Retinal pigment epithelial cell (primary cell): ENCODE data around the gene PSD4.

ENCODE experiments used
- DNase-seq: peaks from one replicate; pipeline ENCODE4 v3.0.0-alpha.2; 2010; ENCODE audit warnings: low read depth
- H3K4me3 ChIP-seq: 2 replicates; pipeline ENCODE4 v1.5.1; 2011; ENCODE audit warnings: mild to moderate bottlenecking, low read length, control low read depth, moderate library complexity
- CTCF ChIP-seq: conservative IDR thresholded peaks from 2 replicates; pipeline ENCODE4 v1.5.1; 2011; ENCODE audit warnings: low read depth, low read length, control low read depth, inconsistent platforms

Gene PSD4

GRCh38 chr2:113164215-113164929 is 9.4 kb upstream of the PSD4 start:
- no peak for DNase-seq
- TF ChIP-seq CTCF: no peak
- no peak overlapping the region for H3K4me3 ChIP-seq

- H3K4me3 ChIP-seq: no peak overlapping the region
- DNase-seq: no peak
- no peak for TF ChIP-seq CTCF
Observed at GRCh38 chr2:113164930-113165585, 8.7 kb upstream of the PSD4 start.

GRCh38 chr2:113166187-113166645 is 7.6 kb upstream of the PSD4 start:
- DNase-seq: no peak
- H3K4me3 ChIP-seq: no peak overlapping the region

GRCh38 chr2:113167115-113167932 is 6.4 kb upstream of the PSD4 start:
- DNase-seq: no peak
- TF ChIP-seq CTCF: no peak
- H3K4me3 ChIP-seq: no peak overlapping the region

More at GRCh38 chr2:113166187-113166645, 7.6 kb upstream of the PSD4 start:
- TF ChIP-seq CTCF: no peak

- no peak for TF ChIP-seq CTCF
- no peak overlapping the region for H3K4me3 ChIP-seq
- DNase-seq: no peak
Observed at GRCh38 chr2:113167962-113168340, 5.8 kb upstream of the PSD4 start.

GRCh38 chr2:113169002-113169530 is 4.7 kb upstream of the PSD4 start:
- H3K4me3 ChIP-seq: no peak overlapping the region
- DNase-seq: no peak
- TF ChIP-seq CTCF: no peak
